ENCODE results near the gene PSMG3. TPM values are rescaled to one million over a fixed set of nuclear protein-coding genes. Genes with fewer than 3 reads are reported as not detected.
A peak's percentile ranks its signal among the peaks of the same experiment; 100 is the strongest.
"Not testable (repeated sequence)": the region's sequence is repeated elsewhere in the genome, so short reads cannot be mapped to it uniquely, and the experiment has no call there.

Gene PSMG3
- total RNA-seq, 1 donor from 2014 or later, result 13.3 TPM

- intact Hi-C loops (cut with DNase I), result no loop called here
- DNase-seq (ENCODE audit: missing footprints) (no peak), ATAC-seq (no peak)
Measured at GRCh38 chr7:1530946-1531262, 38.9 kb downstream of the PSMG3 start.

GRCh38 chr7:1529383-1530116 is 40.3 kb downstream of the PSMG3 start:
- ATAC-seq (no peak), DNase-seq (ENCODE audit: missing footprints) (peak; percentile 45)
- intact Hi-C loops (cut with DNase I), result no loop called here

GRCh38 chr7:1526271-1526754 is 43.5 kb downstream of the PSMG3 start:
- no peak for ATAC-seq
- no peak for DNase-seq (ENCODE audit: missing footprints)
- intact Hi-C loops (cut with DNase I), result no loop called here

GRCh38 chr7:1525409-1525808 is 44.4 kb downstream of the PSMG3 start:
- no peak for DNase-seq (ENCODE audit: missing footprints)
- no peak for ATAC-seq
- intact Hi-C loops (cut with DNase I), result no loop called here

GRCh38 chr7:1523844-1524243 is 46.0 kb downstream of the PSMG3 start:
- DNase-seq (ENCODE audit: missing footprints) (peak; percentile 50), ATAC-seq (no peak)
- intact Hi-C loops (cut with DNase I), result no loop called here

- intact Hi-C loops (cut with DNase I), result no loop called here
- DNase-seq (ENCODE audit: missing footprints), result peak; percentile 26
- ATAC-seq, result no peak
Measured at GRCh38 chr7:1523208-1523607, 46.6 kb downstream of the PSMG3 start.

- ATAC-seq, result no peak
- DNase-seq (ENCODE audit: missing footprints), result no peak
- intact Hi-C loops (cut with DNase I), result no loop called here
Measured at GRCh38 chr7:1521456-1521855, 48.4 kb downstream of the PSMG3 start.

GRCh38 chr7:1520539-1521234 is 49.1 kb downstream of the PSMG3 start:
- intact Hi-C loops (cut with DNase I), result no loop called here
- DNase-seq (ENCODE audit: missing footprints), result peak; percentile 30
- no peak for ATAC-seq

- ATAC-seq; intact Hi-C loops (cut with DNase I): not testable (repeated sequence)
Measured at GRCh38 chr7:1519322-1519922, 50.4 kb downstream of the PSMG3 start.

More at GRCh38 chr7:1519322-1519922, 50.4 kb downstream of the PSMG3 start:
- peak; percentile 31 for DNase-seq (ENCODE audit: missing footprints)

Other genes with a start within 250 kb of the PSMG3 start
- 9.0 TPM for gene MICALL2, start 110.6 kb downstream of the PSMG3 start, total RNA-seq
- 25.8 TPM for gene INTS1, start 65.6 kb downstream of the PSMG3 start, total RNA-seq
- 50.8 TPM for gene MAFK, start 39.3 kb downstream of the PSMG3 start, total RNA-seq
- gene TMEM184A, start 13.8 kb downstream of the PSMG3 start, total RNA-seq, result 0.32 TPM
- gene ELFN1, start 100.2 kb upstream of the PSMG3 start, total RNA-seq, result 10.7 TPM